H1 (cell line): ENCODE data around the gene ASTN1. TPM values are rescaled to one million over a fixed set of nuclear protein-coding genes. Genes with fewer than 3 reads are reported as not detected.

ENCODE experiments used
- CTCF ChIA-PET: fragments of 300-600 bp; sonication (Branson Sonifier 250); formaldehyde crosslinking; loops from one replicate; lab custom pipeline; 2021; ENCODE audit not compliant: partially characterized antibody; lab: Charles Lee
- POLR2A ChIA-PET: fragments of 300-600 bp; sonication (Branson Sonifier 250); formaldehyde crosslinking; loops from one replicate; lab custom pipeline; 2021; ENCODE audit warnings: inconsistent platforms; ENCODE audit not compliant: partially characterized antibody; lab: Charles Lee
- DNase-seq, 2 experiments: peaks; one replicate each; pipeline versions ENCODE4 v3.0.0 to v3.0.0-alpha.2; 2010 to 2022; ENCODE audit warnings: low spot score in 2 of 2, low read depth in 1 of 2, mixed read lengths in 1 of 2
- FAIRE-seq: peaks from 2 replicates; lab custom pipeline; 2011; peaks lifted over from hg19 to GRCh38; lab: Jason Lieb, UNC
- H2AFZ ChIP-seq: 2 replicates; pipeline ENCODE4 v1.8.1; 2012; ENCODE audit warnings: low read length, inconsistent platforms
- H2AK5ac ChIP-seq: 2 replicates; pipeline ENCODE4 v1.6.1; 2013; ENCODE audit warnings: low read depth, low read length
- H2BK120ac ChIP-seq: replicated peaks from 2 replicates; pipeline ENCODE3; 2013; ENCODE audit warnings: low read depth, low read length, inconsistent platforms
- H2BK12ac ChIP-seq: 2 replicates; pipeline ENCODE4 v1.6.1; 2013; ENCODE audit warnings: low read depth, low read length
- H2BK15ac ChIP-seq: 2 replicates; pipeline ENCODE4 v1.6.1; 2013; ENCODE audit warnings: low read length
- H2BK20ac ChIP-seq: 2 replicates; pipeline ENCODE4 v1.6.1; 2013; ENCODE audit warnings: low read length
- H2BK5ac ChIP-seq: 2 replicates; pipeline ENCODE4 v1.6.1; 2013; ENCODE audit warnings: low read depth, low read length
- H3K14ac ChIP-seq: 2 replicates; pipeline ENCODE4 v1.6.1; 2013; ENCODE audit warnings: inconsistent platforms; ENCODE audit not compliant: insufficient read length
- H3K18ac ChIP-seq: 2 replicates; pipeline ENCODE4 v1.6.1; 2013; ENCODE audit warnings: low read length; ENCODE audit errors: extremely low read depth
- H3K23ac ChIP-seq: 2 replicates; pipeline ENCODE4 v1.6.1; 2013; ENCODE audit warnings: inconsistent platforms; ENCODE audit not compliant: insufficient read length
- H3K23me2 ChIP-seq: 2 replicates; pipeline ENCODE4 v1.6.1; 2013; ENCODE audit warnings: low read depth, low read length
- H3K27ac ChIP-seq: 2 replicates; pipeline ENCODE4 v1.6.1; 2011; ENCODE audit warnings: low read depth, low read length, inconsistent platforms
- H3K27me3 ChIP-seq, 4 experiments: replicated peaks in 1 of 4; 1 replicate in 1 of 4; 2 replicates in 3 of 4; pipeline versions ENCODE4 v1.6.1 to v1.8.1; 2011 to 2013; ENCODE audit warnings: low read length in 3 of 4, mild to moderate bottlenecking in 3 of 4, inconsistent platforms in 2 of 4, mixed read lengths in 2 of 4, moderate library complexity in 1 of 4; ENCODE audit not compliant: control insufficient read depth in 3 of 4, insufficient read depth in 3 of 4; ENCODE audit errors: extremely low read depth in 1 of 4
- H3K36me3 ChIP-seq, 4 experiments: 2 replicates each; pipeline versions ENCODE4 v1.6.1 to v1.8.1; 2011 to 2013; ENCODE audit warnings: mild to moderate bottlenecking in 4 of 4, low read length in 3 of 4, moderate library complexity in 2 of 4, control low read depth in 1 of 4, inconsistent platforms in 1 of 4; ENCODE audit not compliant: insufficient read depth in 4 of 4, control insufficient read depth in 2 of 4
- H3K4ac ChIP-seq: replicated peaks from 2 replicates; pipeline ENCODE3; 2013; ENCODE audit warnings: low read length, low read depth, mixed read lengths, inconsistent platforms; ENCODE audit not compliant: insufficient read length
- H3K4me1 ChIP-seq, 4 experiments: replicated peaks in 1 of 4; 1 replicate in 1 of 4; 2 replicates in 3 of 4; pipeline versions ENCODE4 v1.6.1 to v1.8.1; 2011 to 2013; ENCODE audit warnings: low read length in 3 of 4, inconsistent platforms in 2 of 4, mixed read lengths in 1 of 4; ENCODE audit not compliant: insufficient read depth in 4 of 4, control insufficient read depth in 3 of 4
- H3K4me2 ChIP-seq, 2 experiments: 2 replicates each; pipeline versions ENCODE4 v1.6.1 to v1.8.1; 2011 to 2013; ENCODE audit warnings: low read depth in 2 of 2, low read length in 2 of 2, control low read depth in 1 of 2, inconsistent platforms in 1 of 2, mild to moderate bottlenecking in 1 of 2; ENCODE audit not compliant: insufficient read depth in 1 of 2
- H3K4me3 ChIP-seq, 4 experiments: fragments of 200-600, 300-600 bp in 1 of 4; sonication (generic), shearing (Covaris generic), sonication (Bioruptor Twin) in 1 of 4; 2 replicates each; pipeline versions ENCODE4 v1.5.1 to v1.8.1; 2011 to 2016; ENCODE audit warnings: low read length in 4 of 4, low read depth in 3 of 4, control low read depth in 2 of 4, inconsistent platforms in 2 of 4, mild to moderate bottlenecking in 2 of 4, mixed read lengths in 1 of 4, moderate library complexity in 1 of 4; ENCODE audit not compliant: insufficient read depth in 2 of 4; ENCODE audit errors: extremely low read depth in 1 of 4
- H3K56ac ChIP-seq: replicated peaks from 2 replicates; pipeline ENCODE3; 2013; ENCODE audit warnings: low read depth, mild to moderate bottlenecking, mixed read lengths, low read length, inconsistent platforms; ENCODE audit not compliant: insufficient read length
- H3K79me1 ChIP-seq: 2 replicates; pipeline ENCODE4 v1.6.1; 2013; ENCODE audit warnings: low read depth, low read length, control low read depth
- H3K79me2 ChIP-seq, 2 experiments: 2 replicates each; pipeline versions ENCODE4 v1.6.1 to v1.8.1; 2012 to 2013; ENCODE audit warnings: low read length in 2 of 2, mild to moderate bottlenecking in 2 of 2, inconsistent platforms in 1 of 2; ENCODE audit not compliant: insufficient read depth in 2 of 2, control insufficient read depth in 1 of 2
- H3K9ac ChIP-seq, 4 experiments: replicated peaks in 1 of 4; 1 replicate in 1 of 4; 2 replicates in 3 of 4; pipeline versions ENCODE4 v1.6.1 to v1.8.1; 2011 to 2013; ENCODE audit warnings: low read depth in 3 of 4, low read length in 3 of 4, control low read depth in 2 of 4, mild to moderate bottlenecking in 2 of 4, moderate library complexity in 2 of 4, inconsistent platforms in 1 of 4; ENCODE audit errors: extremely low read depth in 1 of 4
- H3K9me3 ChIP-seq, 2 experiments: 2 replicates each; pipeline versions ENCODE4 v1.6.1 to v1.8.1; 2012 to 2013; ENCODE audit warnings: mild to moderate bottlenecking in 2 of 2, moderate library complexity in 2 of 2, control low read depth in 1 of 2, inconsistent platforms in 1 of 2, low read depth in 1 of 2, low read length in 1 of 2, mixed read lengths in 1 of 2; ENCODE audit not compliant: insufficient read depth in 2 of 2
- H4K20me1 ChIP-seq, 2 experiments: replicated peaks in 1 of 2; 2 replicates each; pipeline versions ENCODE3 to v1.8.1; 2011 to 2013; ENCODE audit warnings: inconsistent platforms in 2 of 2, low read length in 2 of 2, mild to moderate bottlenecking in 1 of 2; ENCODE audit not compliant: insufficient read depth in 2 of 2, control insufficient read depth in 1 of 2
- H4K5ac ChIP-seq: 2 replicates; pipeline ENCODE4 v1.6.1; 2013; ENCODE audit warnings: low read length, low read depth, mixed read lengths, inconsistent platforms; ENCODE audit not compliant: insufficient read length
- H4K8ac ChIP-seq: 2 replicates; pipeline ENCODE4 v1.8.0; 2013; ENCODE audit warnings: mild to moderate bottlenecking, moderate library complexity, low read length, inconsistent platforms; ENCODE audit not compliant: insufficient read depth; ENCODE audit errors: extremely low read depth
- H4K91ac ChIP-seq: replicated peaks from 2 replicates; pipeline ENCODE3; 2013; ENCODE audit warnings: low read length, mixed read lengths, inconsistent platforms; ENCODE audit not compliant: insufficient read length
- BCL11A ChIP-seq, 2 experiments: IDR thresholded peaks; one replicate each; pipeline ENCODE4 v1.6.1; 2011; ENCODE audit warnings: low read depth in 2 of 2, low read length in 2 of 2, mild to moderate bottlenecking in 2 of 2
- CBX8 ChIP-seq: fragments of 300-800, 300-1000 bp; sonication (generic); IDR thresholded peaks from 2 replicates; pipeline ENCODE4 v1.7.1; 2016; ENCODE audit warnings: low read depth, low read length, borderline replicate concordance
- CHD1 ChIP-seq: IDR thresholded peaks from 2 replicates; pipeline ENCODE4 v1.6.1; 2012; ENCODE audit warnings: low read depth, low read length, improper control_type of control experiment
- CHD2 ChIP-seq: IDR thresholded peaks from 2 replicates; pipeline ENCODE4 v1.6.1; 2012; ENCODE audit warnings: low read length, improper control_type of control experiment
- EGR1 ChIP-seq: IDR thresholded peaks from 2 replicates; pipeline ENCODE4 v1.6.1; 2011; ENCODE audit warnings: low read depth, low read length, borderline replicate concordance
- EZH2 ChIP-seq: fragments of 200-600 bp; sonication (generic); IDR thresholded peaks from 2 replicates; pipeline ENCODE4 v1.7.1; 2012; ENCODE audit warnings: low read depth, mild to moderate bottlenecking, moderate library complexity, low read length, inconsistent platforms; ENCODE audit not compliant: severe bottlenecking
- MAFK ChIP-seq: IDR thresholded peaks from 2 replicates; pipeline ENCODE4 v1.6.1; 2012; ENCODE audit warnings: low read depth, mild to moderate bottlenecking, improper control_type of control experiment, low read length
- NRF1 ChIP-seq: IDR thresholded peaks from 2 replicates; pipeline ENCODE4 v1.6.1; 2011; ENCODE audit warnings: mild to moderate bottlenecking, low read depth, low read length, improper control_type of control experiment
- SP2 ChIP-seq: IDR thresholded peaks from 2 replicates; pipeline ENCODE4 v1.6.1; 2012; ENCODE audit warnings: mild to moderate bottlenecking, low read length, inconsistent platforms
- TEAD4 ChIP-seq: IDR thresholded peaks from 2 replicates; pipeline ENCODE4 v1.6.1; 2012; ENCODE audit warnings: low read depth, low read length, inconsistent platforms, mixed read lengths
- WGBS, 2 experiments: shearing (Covaris generic) in 1 of 2; methylation state at CpG; one replicate each; pipeline versions ENCODE4 v1.1.6 to v1.1.7; 2013 to 2015; ENCODE audit warnings: low lambda C conversion rate in 2 of 2, mixed read lengths in 2 of 2, inconsistent platforms in 1 of 2, low coverage in 1 of 2, missing lambda C conversion rate in 1 of 2; ENCODE audit not compliant: insufficient replicate concordance in 2 of 2, insufficient coverage in 1 of 2, insufficient read length in 1 of 2; ENCODE audit errors: extremely low coverage in 1 of 2, missing lambda C conversion rate in 1 of 2; 5-methylcytosine and 5-hydroxymethylcytosine counted together
- polyA plus RNA-seq, 7 experiments: library from polyadenylated mRNA; depleted of rRNA in 3 of 7; stranded (reverse) in 5 of 7; unstranded in 2 of 7; fragments of >200 nt in 5 of 7; fragments of 200-250 nt in 2 of 7; gene quantifications; 1 replicate in 5 of 7; 2 replicates in 1 of 7; 4 replicates in 1 of 7; pipeline versions ENCODE4 v1.2.1 to v1.2.3, GENCODE V29; 2011 to 2013; ENCODE audit warnings: missing spikeins in 2 of 7, mixed read lengths in 2 of 7
- total RNA-seq: library from RNA; stranded (reverse); fragmentation: NEBNext Ultra II Directional; extraction: Animal tissue kit (Norgen Biotek cat#: 25700); gene quantifications from 2 replicates; pipeline ENCODE4 v1.2.1, GENCODE V29; 2021
- TF ChIP-seq, protein P1 (sequence below): IDR thresholded peaks from 2 replicates; pipeline ENCODE4 v1.6.1; 2012; ENCODE audit warnings: inconsistent platforms
- TF ChIP-seq, protein P2 (sequence below): IDR thresholded peaks from 2 replicates; pipeline ENCODE4 v1.6.1; 2012; ENCODE audit warnings: low read length, inconsistent platforms

The ASTN1 gene
- total and polyA plus RNA-seq, 2 of the 8 experiments (the other 6 are each of a cell fraction or from before 2014, with no cell fraction given) = 2.9 to 4.1 TPM

DNA sequence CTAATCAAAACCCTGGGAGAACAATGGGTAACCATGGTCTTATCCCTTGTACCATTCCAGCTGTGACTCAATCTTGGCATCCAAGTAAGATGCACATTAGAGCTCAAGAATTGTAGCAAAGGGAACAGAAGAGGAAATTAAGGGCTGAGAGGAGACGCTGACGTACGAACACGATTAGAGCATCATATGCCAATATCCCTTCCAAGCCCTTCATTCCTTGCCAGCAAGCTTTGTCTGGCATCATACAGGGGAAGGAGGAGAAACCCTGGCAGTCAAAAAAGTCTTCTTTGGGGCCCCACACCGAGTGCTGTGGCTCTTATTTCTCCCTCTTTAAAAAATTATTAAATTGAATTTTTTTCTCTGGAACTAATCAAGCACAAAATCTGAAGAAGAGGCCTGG, 120.9 kb downstream of the ASTN1 start:
- Histone ChIP-seq H2BK12ac (peak overlapping the region; percentile 3; the same call in 1 of the 2 replicates), H2AFZ (no peak overlapping the region), H3K4me1 (peaks cover 0 to 15% (median 9%) of the 10 kb centered on the region in 4 experiments; a peak in 4 of 7 replicates), H3K4me2 (no peak overlapping the region; a peak in 1 of 4 replicates), H4K8ac (no peak overlapping the region), H2AK5ac (no peak overlapping the region), H3K79me2 (no peaks in the 10 kb centered on the region), H3K27ac (no peak overlapping the region), H2BK15ac (no peak overlapping the region), H2BK5ac (peak overlapping the region; percentile 26; the same call in 1 of the 2 replicates), H4K91ac (no peak overlapping the region), H3K23me2 (no peaks in the 10 kb centered on the region; the same call in 1 of the 2 replicates), H3K4me3 (no peak overlapping the region), H2BK120ac (peak overlapping the region; percentile 45), H3K14ac (no peak overlapping the region), H3K18ac (no peak overlapping the region), H2BK20ac (no peak overlapping the region), H3K56ac (no peak overlapping the region), H4K20me1 (no peaks in the 10 kb centered on the region), H3K79me1 (no peaks in the 10 kb centered on the region), H3K9ac (no peak overlapping the region), H4K5ac (no peak overlapping the region), H3K27me3 (peaks cover 0 to 2% (median 0%) of the 10 kb centered on the region in 4 experiments; a peak in 1 of 7 replicates), H3K23ac (no peak overlapping the region), H3K36me3 (no peaks in the 10 kb centered on the region), H3K9me3 (no peaks in the 10 kb centered on the region), H3K4ac (no peak overlapping the region)
- ChIA-PET CTCF (interaction anchor here (0.7 to 1.3 kb wide), 8 partner anchors 9 to 138 kb away, joined by 3 to 6 read pairs (median 4); partner anchors contain the start of gene ASTN1), POLR2A (no interaction called here)
- 93% methylated on average over 5 of the region's 5 CpGs; no CpG with 5 or more reads in 1 of the 2 experiments for WGBS, 2 experiments
- DNase-seq = no peak
- no peak for FAIRE-seq
- no peak for TF ChIP-seq BCL11A (IDR thresholded peaks at IDR 0.05; ENCODE audit: low read depth in 2 of 2, low read length in 2 of 2)
- no peak for TF ChIP-seq MAFK
- TF ChIP-seq CBX8 = no peak
- TF ChIP-seq CHD2 = no peak
- TF ChIP-seq, protein P1, sequence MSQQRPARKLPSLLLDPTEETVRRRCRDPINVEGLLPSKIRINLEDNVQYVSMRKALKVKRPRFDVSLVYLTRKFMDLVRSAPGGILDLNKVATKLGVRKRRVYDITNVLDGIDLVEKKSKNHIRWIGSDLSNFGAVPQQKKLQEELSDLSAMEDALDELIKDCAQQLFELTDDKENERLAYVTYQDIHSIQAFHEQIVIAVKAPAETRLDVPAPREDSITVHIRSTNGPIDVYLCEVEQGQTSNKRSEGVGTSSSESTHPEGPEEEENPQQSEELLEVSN = no peak
- TF ChIP-seq EGR1 = no peak
- no peak for TF ChIP-seq SP2
- no peak for TF ChIP-seq TEAD4
- TF ChIP-seq NRF1 = no peak
- TF ChIP-seq CHD1 = no peak
- TF ChIP-seq, protein P2, sequence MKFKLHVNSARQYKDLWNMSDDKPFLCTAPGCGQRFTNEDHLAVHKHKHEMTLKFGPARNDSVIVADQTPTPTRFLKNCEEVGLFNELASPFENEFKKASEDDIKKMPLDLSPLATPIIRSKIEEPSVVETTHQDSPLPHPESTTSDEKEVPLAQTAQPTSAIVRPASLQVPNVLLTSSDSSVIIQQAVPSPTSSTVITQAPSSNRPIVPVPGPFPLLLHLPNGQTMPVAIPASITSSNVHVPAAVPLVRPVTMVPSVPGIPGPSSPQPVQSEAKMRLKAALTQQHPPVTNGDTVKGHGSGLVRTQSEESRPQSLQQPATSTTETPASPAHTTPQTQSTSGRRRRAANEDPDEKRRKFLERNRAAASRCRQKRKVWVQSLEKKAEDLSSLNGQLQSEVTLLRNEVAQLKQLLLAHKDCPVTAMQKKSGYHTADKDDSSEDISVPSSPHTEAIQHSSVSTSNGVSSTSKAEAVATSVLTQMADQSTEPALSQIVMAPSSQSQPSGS = no peak
- no peak for TF ChIP-seq EZH2
